SK-N-SH treated with all-trans-retinoic acid at 6 μM for 48 hours (cell line): Measurements from ENCODE around the gene SLC38A10.

Source experiments
- ATAC-seq: fragments of 200-7000 bp; cut with Tn5 transposase; 3 replicates; pipeline ENCODE4 v1.9.1; 2020; ENCODE audit warnings: mild to moderate bottlenecking, moderate library complexity
- CREB5 ChIP-seq: fragments of 250-450 bp; sonication (Bioruptor Pico); IDR thresholded peaks from 2 replicates; pipeline ENCODE4 v1.5.1; 2020; ENCODE audit warnings: low read depth, mild to moderate bottlenecking, moderate library complexity
- CSDC2 ChIP-seq: fragments of 250-450 bp; sonication (Bioruptor Pico); IDR thresholded peaks from 2 replicates; pipeline ENCODE4 v1.5.0; 2020; ENCODE audit warnings: mild to moderate bottlenecking, moderate library complexity
- CSRNP3 ChIP-seq: fragments of 250-450 bp; sonication (Bioruptor Pico); IDR thresholded peaks from 2 replicates; pipeline ENCODE4 v1.5.1; 2021; ENCODE audit warnings: mild to moderate bottlenecking, moderate library complexity
- ESRRG ChIP-seq: fragments of 250-450 bp; sonication (Bioruptor Pico); IDR thresholded peaks from 2 replicates; pipeline ENCODE4 v1.6.1; 2021; ENCODE audit warnings: mild to moderate bottlenecking
- GLIS3 ChIP-seq: fragments of 250-450 bp; sonication (Bioruptor Pico); IDR thresholded peaks from 2 replicates; pipeline ENCODE4 v1.5.0; 2020; ENCODE audit warnings: mild to moderate bottlenecking, moderate library complexity
- OSR1 ChIP-seq: fragments of 250-450 bp; sonication (Bioruptor Pico); IDR thresholded peaks from 2 replicates; pipeline ENCODE4 v1.8.0; 2022; ENCODE audit warnings: moderate library complexity, mild to moderate bottlenecking, inconsistent platforms
- PATZ1 ChIP-seq: fragments of 250-450 bp; sonication (Bioruptor Pico); IDR thresholded peaks from 2 replicates; pipeline ENCODE4 v1.8.0; 2020; ENCODE audit warnings: mild to moderate bottlenecking, moderate library complexity, borderline replicate concordance
- POU6F1 ChIP-seq: fragments of 250-450 bp; sonication (Bioruptor Pico); IDR thresholded peaks from 2 replicates; pipeline ENCODE4 v1.8.0; 2021; ENCODE audit warnings: low read depth, mild to moderate bottlenecking, moderate library complexity, borderline replicate concordance
- PPARA ChIP-seq: fragments of 250-450 bp; sonication (Bioruptor Pico); IDR thresholded peaks from 2 replicates; pipeline ENCODE4 v1.5.0; 2020; ENCODE audit warnings: mild to moderate bottlenecking, borderline replicate concordance
- RARB ChIP-seq: fragments of 250-450 bp; sonication (Bioruptor Pico); IDR thresholded peaks from 2 replicates; pipeline ENCODE4 v1.8.0; 2021; ENCODE audit warnings: mild to moderate bottlenecking, moderate library complexity
- SNAI2 ChIP-seq: fragments of 250-450 bp; sonication (Bioruptor Pico); IDR thresholded peaks from 2 replicates; pipeline ENCODE4 v1.5.0; 2020; ENCODE audit warnings: mild to moderate bottlenecking, moderate library complexity
- TCF4 ChIP-seq: fragments of 250-450 bp; sonication (Bioruptor Pico); IDR thresholded peaks from 2 replicates; pipeline ENCODE4 v1.8.0; 2021; ENCODE audit warnings: mild to moderate bottlenecking, moderate library complexity, borderline replicate concordance
- TOX ChIP-seq: fragments of 250-450 bp; sonication (Bioruptor Pico); IDR thresholded peaks from 2 replicates; pipeline ENCODE4 v1.8.0; 2021; ENCODE audit warnings: mild to moderate bottlenecking, moderate library complexity, borderline replicate concordance
- ZC3H10 ChIP-seq: fragments of 250-450 bp; sonication (Bioruptor Pico); IDR thresholded peaks from 2 replicates; pipeline ENCODE4 v1.5.1; 2021; ENCODE audit warnings: mild to moderate bottlenecking, moderate library complexity
- ZFP3 ChIP-seq: fragments of 250-450 bp; sonication (Bioruptor Pico); IDR thresholded peaks from 2 replicates; pipeline ENCODE4 v1.5.0; 2020; ENCODE audit warnings: mild to moderate bottlenecking, moderate library complexity
- ZFP30 ChIP-seq: fragments of 450-650 bp; formaldehyde crosslinking; IDR thresholded peaks from 2 replicates; pipeline ENCODE4 v1.5.0; 2022; ENCODE audit warnings: mild to moderate bottlenecking, moderate library complexity
- ZNF565 ChIP-seq: fragments of 450-650 bp; formaldehyde crosslinking; conservative IDR thresholded peaks from 2 replicates; pipeline ENCODE4 v1.5.0; 2020; ENCODE audit warnings: low read depth, mild to moderate bottlenecking, moderate library complexity
- ZNF70 ChIP-seq: fragments of 450-650 bp; formaldehyde crosslinking; IDR thresholded peaks from 2 replicates; pipeline ENCODE4 v1.5.0; 2020; ENCODE audit warnings: mild to moderate bottlenecking, moderate library complexity

The SLC38A10 gene

GRCh38 chr17:81336930-81337325 lies 41.8 kb upstream of the SLC38A10 start:
- ATAC-seq: no peak
- TF ChIP-seq ZFP30 (CRISPR knock-in tag) (no peak), TCF4 (CRISPR knock-in tag) (no peak), ZNF70 (CRISPR knock-in tag) (no peak), OSR1 (CRISPR knock-in tag) (no peak), ZNF565 (CRISPR knock-in tag) (no peak), PATZ1 (no peak), CSDC2 (CRISPR knock-in tag) (no peak), CREB5 (no peak), RARB (no peak)

GRCh38 chr17:81336296-81336929 lies 41.3 kb upstream of the SLC38A10 start:
- TF ChIP-seq ESRRG (CRISPR knock-in tag): no peak
- no peak for TF ChIP-seq RARB
- no peak for TF ChIP-seq ZC3H10 (CRISPR knock-in tag)
- no peak for TF ChIP-seq CSDC2 (CRISPR knock-in tag)
- no peak for TF ChIP-seq PPARA
- no peak for TF ChIP-seq POU6F1
- TF ChIP-seq CSRNP3: no peak
- TF ChIP-seq ZNF70 (CRISPR knock-in tag): no peak
- TF ChIP-seq CREB5: no peak
- TF ChIP-seq TOX (CRISPR knock-in tag): no peak
- TF ChIP-seq GLIS3 (CRISPR knock-in tag): no peak
- TF ChIP-seq SNAI2 (CRISPR knock-in tag): no peak
- no peak for TF ChIP-seq ZNF565 (CRISPR knock-in tag)
- no peak for ATAC-seq

GRCh38 chr17:81335773-81336157 lies 40.7 kb upstream of the SLC38A10 start:
- TF ChIP-seq POU6F1: no peak
- TF ChIP-seq ZFP3 (CRISPR knock-in tag): no peak
- no peak for TF ChIP-seq PATZ1
- no peak for TF ChIP-seq RARB
- no peak for TF ChIP-seq ZNF70 (CRISPR knock-in tag)
- no peak for TF ChIP-seq TOX (CRISPR knock-in tag)
- ATAC-seq: no peak
